ENCODE data around the gene RIPOR2.

Gene RIPOR2

GRCh38 chr6:24959319-24959718, 23.6 kb upstream of the RIPOR2 start:
- peaks cover 9 to 46% (median 39%) of the 10 kb centered on the region in 4 experiments for H3K4me1 ChIP-seq (ENCODE audit: control extremely low read depth in 1 of 4, control insufficient read depth in 4 of 4, insufficient read depth in 4 of 4, low read length in 3 of 4)
- WGBS (ENCODE audit: insufficient coverage), result 0% methylated on average over 1 of the region's 1 CpG
- H3K4me3 ChIP-seq (ENCODE audit: control insufficient read depth in 1 of 7, extremely low read depth in 1 of 7, insufficient read depth in 4 of 7, low read depth in 2 of 7, low read length in 6 of 7), result no peak overlapping the region
- peaks cover 0 to 3% (median 0%) of the 10 kb centered on the region in 5 experiments for H3K9me3 ChIP-seq (ENCODE audit: control extremely low read depth in 1 of 5, control insufficient read depth in 4 of 5, insufficient read depth in 2 of 5, low read depth in 1 of 5, low read length in 4 of 5)
- ChIA-PET POLR2A (no interaction called here), CTCF (interaction anchor here (1.0 to 1.3 kb wide), 3 partner anchors 26 to 51 kb away, joined by 3 to 5 read pairs (median 5); no protein-coding TSS in a partner anchor)
- no peaks in the 10 kb centered on the region for H3K27me3 ChIP-seq (replicated peaks in 2 of 5; ENCODE audit: control insufficient read depth in 4 of 5, insufficient read depth in 5 of 5, low read length in 4 of 5)
- H3K36me3 ChIP-seq (ENCODE audit: control insufficient read depth in 4 of 4, insufficient read depth in 4 of 4, low read length in 3 of 4), result peaks cover 0 to 5% (median 2%) of the 10 kb centered on the region in 4 experiments
- peak in 2 of 3 donors; percentile 37 to 48 for DNase-seq
- no peak overlapping the region for H3K27ac ChIP-seq (ENCODE audit: insufficient read depth in 1 of 2, low read depth in 1 of 2, low read length in 2 of 2, poor library complexity in 1 of 2, severe bottlenecking in 2 of 2)

- Histone ChIP-seq H3K27ac (ENCODE audit: insufficient read depth in 1 of 2, low read depth in 1 of 2, low read length in 2 of 2, poor library complexity in 1 of 2, severe bottlenecking in 2 of 2) (no peak overlapping the region), H3K9me3 (ENCODE audit: control extremely low read depth in 1 of 5, control insufficient read depth in 4 of 5, insufficient read depth in 2 of 5, low read depth in 1 of 5, low read length in 4 of 5) (peaks cover 0 to 6% (median 0%) of the 10 kb centered on the region in 5 experiments), H3K4me3 (ENCODE audit: control insufficient read depth in 1 of 7, extremely low read depth in 1 of 7, insufficient read depth in 4 of 7, low read depth in 2 of 7, low read length in 6 of 7) (no peak overlapping the region), H3K4me1 (ENCODE audit: control extremely low read depth in 1 of 4, control insufficient read depth in 4 of 4, insufficient read depth in 4 of 4, low read length in 3 of 4) (peaks cover 15 to 47% (median 40%) of the 10 kb centered on the region in 4 experiments), H3K36me3 (ENCODE audit: control insufficient read depth in 4 of 4, insufficient read depth in 4 of 4, low read length in 3 of 4) (peaks cover 4 to 11% (median 8%) of the 10 kb centered on the region in 4 experiments), H3K27me3 (replicated peaks in 2 of 5; ENCODE audit: control insufficient read depth in 4 of 5, insufficient read depth in 5 of 5, low read length in 4 of 5) (no peaks in the 10 kb centered on the region)
- ChIA-PET POLR2A (no interaction called here), CTCF (interaction anchor here (0.8 to 1.5 kb wide), 6 partner anchors 10 to 100 kb away, joined by 3 to 6 read pairs (median 3); no protein-coding TSS in a partner anchor)
- DNase-seq, result no peak
- WGBS (ENCODE audit: insufficient coverage), result no CpG with 5 or more reads among the region's 3 CpGs
Measured at GRCh38 chr6:24957199-24957598, 21.4 kb upstream of the RIPOR2 start.

DNA sequence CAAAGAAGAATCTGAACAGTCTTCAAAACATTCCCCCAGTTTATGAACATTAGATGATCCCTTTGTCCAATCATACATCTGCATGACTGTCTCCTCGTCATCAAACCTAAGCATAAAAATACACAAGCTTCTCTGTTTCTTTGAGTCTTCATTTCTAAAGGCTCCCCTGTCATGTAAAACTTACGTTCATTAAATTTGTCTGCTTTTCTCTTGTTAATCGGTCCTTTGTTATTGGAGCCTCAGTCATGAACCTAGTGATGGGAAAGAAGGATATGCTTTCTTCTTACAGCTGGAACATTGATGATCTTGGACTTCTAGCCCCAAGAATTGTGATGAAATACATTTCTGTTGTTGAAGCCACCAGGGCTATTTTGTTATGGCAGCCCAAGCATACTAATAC, 18.0 kb upstream of the RIPOR2 start:
- ChIA-PET POLR2A (no interaction called here), CTCF (interaction anchor here (1.2 to 7.4 kb wide), 4 partner anchors 9 to 37 kb away, joined by 6 to 87 read pairs (median 16); partner anchors contain the start of gene RIPOR2)
- H3K9me3 ChIP-seq (ENCODE audit: control extremely low read depth in 1 of 5, control insufficient read depth in 4 of 5, insufficient read depth in 2 of 5, low read depth in 1 of 5, low read length in 4 of 5), result peaks cover 0 to 3% (median 0%) of the 10 kb centered on the region in 5 experiments
- H3K27ac ChIP-seq (ENCODE audit: insufficient read depth in 1 of 2, low read depth in 1 of 2, low read length in 2 of 2, poor library complexity in 1 of 2, severe bottlenecking in 2 of 2), result no peak overlapping the region
- no peak for DNase-seq
- peaks cover 31 to 48% (median 40%) of the 10 kb centered on the region in 4 experiments for H3K4me1 ChIP-seq (ENCODE audit: control extremely low read depth in 1 of 4, control insufficient read depth in 4 of 4, insufficient read depth in 4 of 4, low read length in 3 of 4)
- no peaks in the 10 kb centered on the region for H3K27me3 ChIP-seq (replicated peaks in 2 of 5; ENCODE audit: control insufficient read depth in 4 of 5, insufficient read depth in 5 of 5, low read length in 4 of 5)
- peaks cover 4 to 12% (median 10%) of the 10 kb centered on the region in 4 experiments for H3K36me3 ChIP-seq (ENCODE audit: control insufficient read depth in 4 of 4, insufficient read depth in 4 of 4, low read length in 3 of 4)
- no peak overlapping the region for H3K4me3 ChIP-seq (ENCODE audit: control insufficient read depth in 1 of 7, extremely low read depth in 1 of 7, insufficient read depth in 4 of 7, low read depth in 2 of 7, low read length in 6 of 7)
- 100% methylated on average over 1 of the region's 3 CpGs for WGBS (ENCODE audit: insufficient coverage)

GRCh38 chr6:24951811-24952299, 16.1 kb upstream of the RIPOR2 start:
- H3K4me3 ChIP-seq (ENCODE audit: control insufficient read depth in 1 of 7, extremely low read depth in 1 of 7, insufficient read depth in 4 of 7, low read depth in 2 of 7, low read length in 6 of 7), result peak overlapping the region in 4 of 7 experiments; percentile 11 to 64 (median 47)
- CTCF ChIA-PET, result interaction anchor here (0.7 to 7.4 kb wide), 13 partner anchors 9 to 96 kb away, joined by 3 to 87 read pairs (median 5); partner anchors contain the start of gene RIPOR2
- peak overlapping the region in 1 of 2 experiments; percentile 65 for H3K27ac ChIP-seq (ENCODE audit: insufficient read depth in 1 of 2, low read depth in 1 of 2, low read length in 2 of 2, poor library complexity in 1 of 2, severe bottlenecking in 2 of 2)

DNA sequence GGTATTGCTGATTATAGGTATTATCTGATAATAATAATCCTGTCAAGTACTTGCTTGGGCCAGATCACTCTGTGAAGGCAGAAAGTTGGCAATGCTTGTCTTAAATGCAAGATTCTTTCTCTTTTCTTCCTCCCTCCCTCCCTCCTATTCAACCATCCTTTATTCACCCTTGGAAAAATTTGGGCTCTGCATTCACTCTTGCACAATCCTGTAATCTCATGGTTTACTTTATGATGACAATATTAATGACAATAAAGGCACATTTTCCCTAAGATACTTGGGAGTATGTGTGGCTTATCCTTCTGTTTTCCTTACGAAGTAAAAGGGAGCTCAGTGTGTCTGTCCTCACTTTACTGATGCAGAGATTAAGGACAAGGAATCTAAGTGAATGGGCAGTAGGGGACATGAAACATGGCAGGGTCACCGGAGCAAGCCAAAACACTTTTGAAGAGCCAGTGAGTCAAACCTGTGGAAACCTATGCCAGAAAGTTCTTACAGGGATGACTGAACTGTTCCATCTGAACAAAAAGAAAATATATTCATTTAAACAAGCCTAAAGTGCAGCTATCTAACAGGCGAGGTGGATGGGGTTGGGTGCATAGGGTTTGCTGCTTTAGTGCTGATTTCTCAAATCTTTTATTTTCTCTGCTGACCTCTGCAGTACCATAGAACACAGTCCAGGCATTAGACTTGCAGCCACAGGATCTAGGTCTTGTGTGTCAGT, 14.6 kb upstream of the RIPOR2 start:
- Histone ChIP-seq H3K4me3 (ENCODE audit: control insufficient read depth in 1 of 7, extremely low read depth in 1 of 7, insufficient read depth in 4 of 7, low read depth in 2 of 7, low read length in 6 of 7) (peak overlapping the region in 1 of 7 experiments; percentile 31), H3K4me1 (ENCODE audit: control extremely low read depth in 1 of 4, control insufficient read depth in 4 of 4, insufficient read depth in 4 of 4, low read length in 3 of 4) (peaks cover 31 to 47% (median 40%) of the 10 kb centered on the region in 4 experiments), H3K27me3 (replicated peaks in 2 of 5; ENCODE audit: control insufficient read depth in 4 of 5, insufficient read depth in 5 of 5, low read length in 4 of 5) (no peaks in the 10 kb centered on the region), H3K27ac (ENCODE audit: insufficient read depth in 1 of 2, low read depth in 1 of 2, low read length in 2 of 2, poor library complexity in 1 of 2, severe bottlenecking in 2 of 2) (peak overlapping the region in 1 of 2 experiments; percentile 65), H3K36me3 (ENCODE audit: control insufficient read depth in 4 of 4, insufficient read depth in 4 of 4, low read length in 3 of 4) (peaks cover 10 to 25% (median 23%) of the 10 kb centered on the region in 4 experiments), H3K9me3 (ENCODE audit: control extremely low read depth in 1 of 5, control insufficient read depth in 4 of 5, insufficient read depth in 2 of 5, low read depth in 1 of 5, low read length in 4 of 5) (peaks cover 0 to 13% (median 2%) of the 10 kb centered on the region in 5 experiments)
- CTCF ChIA-PET, result interaction anchor here (1.0 to 7.4 kb wide), 4 partner anchors 10 to 42 kb away, joined by 4 to 87 read pairs (median 6); partner anchors contain the start of gene RIPOR2
- no peak for DNase-seq
- 92% methylated on average over 2 of the region's 3 CpGs for WGBS (ENCODE audit: insufficient coverage)
- POLR2A ChIA-PET, result no interaction called here

More at GRCh38 chr6:24951811-24952299, 16.1 kb upstream of the RIPOR2 start:
- peaks cover 7 to 17% (median 12%) of the 10 kb centered on the region in 4 experiments for H3K36me3 ChIP-seq (ENCODE audit: control insufficient read depth in 4 of 4, insufficient read depth in 4 of 4, low read length in 3 of 4)
- WGBS (ENCODE audit: insufficient coverage), result 17% methylated on average over 1 of the region's 5 CpGs
- H3K9me3 ChIP-seq (ENCODE audit: control extremely low read depth in 1 of 5, control insufficient read depth in 4 of 5, insufficient read depth in 2 of 5, low read depth in 1 of 5, low read length in 4 of 5), result peaks cover 0 to 4% (median under 1%) of the 10 kb centered on the region in 5 experiments
- H3K27me3 ChIP-seq (replicated peaks in 2 of 5; ENCODE audit: control insufficient read depth in 4 of 5, insufficient read depth in 5 of 5, low read length in 4 of 5), result no peaks in the 10 kb centered on the region
- POLR2A ChIA-PET, result interaction anchor here (1.2 to 1.5 kb wide), 2 partner anchors 11 to 19 kb away, joined by 3 to 5 read pairs; no protein-coding TSS in a partner anchor
- DNase-seq, result peak; percentile 87 to 99 (median 97)
- peaks cover 31 to 47% (median 40%) of the 10 kb centered on the region in 4 experiments for H3K4me1 ChIP-seq (ENCODE audit: control extremely low read depth in 1 of 4, control insufficient read depth in 4 of 4, insufficient read depth in 4 of 4, low read length in 3 of 4)

DNA sequence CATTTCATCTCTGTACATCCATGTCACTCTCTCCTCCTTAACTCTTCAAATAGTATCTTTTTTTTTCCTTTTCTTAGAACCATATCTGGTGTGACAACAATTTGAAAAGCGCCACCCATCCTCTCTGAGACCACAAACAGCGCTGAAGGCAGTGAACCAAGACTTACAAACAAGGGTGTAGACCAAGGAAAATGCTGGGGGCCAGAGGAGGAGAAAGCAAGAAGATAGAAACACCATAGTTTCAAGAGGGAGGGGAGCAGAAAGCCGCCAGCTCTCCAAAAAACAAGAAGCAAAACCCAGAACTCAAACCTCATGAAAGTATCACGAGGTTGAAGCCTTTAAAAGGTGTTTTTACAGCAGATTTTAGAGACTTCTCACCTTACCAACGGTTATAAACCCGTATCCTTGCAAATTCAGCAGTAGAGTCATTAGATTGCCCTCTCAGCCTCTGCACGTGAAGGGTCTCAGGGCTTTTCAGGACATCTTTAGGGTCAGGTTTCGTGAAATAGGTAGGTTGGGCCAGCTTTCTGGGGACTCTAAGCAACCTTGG, 13.3 kb upstream of the RIPOR2 start:
- 88% methylated on average over 7 of the region's 8 CpGs for WGBS (ENCODE audit: insufficient coverage)
- DNase-seq, result peak in 2 of 3 donors; percentile 61 to 69
- POLR2A ChIA-PET, result no interaction called here
- peaks cover 31 to 47% (median 40%) of the 10 kb centered on the region in 4 experiments for H3K4me1 ChIP-seq (ENCODE audit: control extremely low read depth in 1 of 4, control insufficient read depth in 4 of 4, insufficient read depth in 4 of 4, low read length in 3 of 4)
- peaks cover under 1 to 26% (median 11%) of the 10 kb centered on the region in 5 experiments for H3K9me3 ChIP-seq (ENCODE audit: control extremely low read depth in 1 of 5, control insufficient read depth in 4 of 5, insufficient read depth in 2 of 5, low read depth in 1 of 5, low read length in 4 of 5)
- peaks cover 13 to 36% (median 22%) of the 10 kb centered on the region in 4 experiments for H3K36me3 ChIP-seq (ENCODE audit: control insufficient read depth in 4 of 4, insufficient read depth in 4 of 4, low read length in 3 of 4)
- no peak overlapping the region for H3K4me3 ChIP-seq (ENCODE audit: control insufficient read depth in 1 of 7, extremely low read depth in 1 of 7, insufficient read depth in 4 of 7, low read depth in 2 of 7, low read length in 6 of 7)
- no peaks in the 10 kb centered on the region for H3K27me3 ChIP-seq (replicated peaks in 2 of 5; ENCODE audit: control insufficient read depth in 4 of 5, insufficient read depth in 5 of 5, low read length in 4 of 5)
- CTCF ChIA-PET, result interaction anchor here (1.2 to 7.4 kb wide), 2 partner anchors 12 to 30 kb away, joined by 3 to 87 read pairs; partner anchors contain the start of gene RIPOR2
- H3K27ac ChIP-seq (ENCODE audit: insufficient read depth in 1 of 2, low read depth in 1 of 2, low read length in 2 of 2, poor library complexity in 1 of 2, severe bottlenecking in 2 of 2), result peak overlapping the region in 1 of 2 experiments; percentile 62

All from common myeloid progenitor, CD34-positive (primary cell).